IPS-15b (cell line): ENCODE results near the gene DIO3.
A peak's percentile ranks its signal among the peaks of the same experiment; 100 is the strongest.
"Not testable (repeated sequence)": the region's sequence is repeated elsewhere in the genome, so short reads cannot be mapped to it uniquely, and the experiment has no call there.

Experiments used
- H3K27me3 ChIP-seq: one replicate; pipeline ENCODE4 v1.6.1; 2013; ENCODE audit warnings: low read length; ENCODE audit not compliant: control insufficient read depth, insufficient read depth
- H3K36me3 ChIP-seq: one replicate; pipeline ENCODE4 v1.6.1; 2013; ENCODE audit warnings: low read length; ENCODE audit not compliant: control insufficient read depth, insufficient read depth
- H3K4me1 ChIP-seq: one replicate; pipeline ENCODE4 v1.6.1; 2013; ENCODE audit warnings: mild to moderate bottlenecking, low read length; ENCODE audit not compliant: control insufficient read depth, insufficient read depth
- H3K4me3 ChIP-seq: one replicate; pipeline ENCODE4 v1.5.1; 2013; ENCODE audit warnings: low read depth, low read length
- H3K9ac ChIP-seq: one replicate; pipeline ENCODE4 v1.6.1; 2013; ENCODE audit warnings: low read depth, mild to moderate bottlenecking, low read length
- H3K9me3 ChIP-seq: one replicate; pipeline ENCODE4 v1.6.1; 2013; ENCODE audit warnings: mild to moderate bottlenecking, low read length; ENCODE audit not compliant: control insufficient read depth, insufficient read depth

The DIO3 gene

GRCh38 chr14:101555669-101556043, 5.6 kb upstream of the DIO3 start:
- H3K4me3 ChIP-seq, H3K36me3 ChIP-seq, H3K9ac ChIP-seq, H3K4me1 ChIP-seq, H3K9me3 ChIP-seq: not testable (repeated sequence)
- peaks cover 39% of the 10 kb centered on the region for H3K27me3 ChIP-seq

GRCh38 chr14:101556131-101556530, 5.2 kb upstream of the DIO3 start:
- H3K4me3 ChIP-seq, result no peak overlapping the region
- H3K9me3 ChIP-seq, result no peaks in the 10 kb centered on the region
- H3K4me1 ChIP-seq, result no peaks in the 10 kb centered on the region
- peaks cover 39% of the 10 kb centered on the region for H3K27me3 ChIP-seq
- H3K9ac ChIP-seq, result no peak overlapping the region
- H3K36me3 ChIP-seq, result no peaks in the 10 kb centered on the region

- H3K27me3 ChIP-seq, result peaks cover 44% of the 10 kb centered on the region
- peaks cover 3% of the 10 kb centered on the region for H3K9me3 ChIP-seq
- H3K4me1 ChIP-seq, result no peaks in the 10 kb centered on the region
- no peak overlapping the region for H3K4me3 ChIP-seq
- H3K9ac ChIP-seq, result no peak overlapping the region
- H3K36me3 ChIP-seq, result no peaks in the 10 kb centered on the region
Measured at GRCh38 chr14:101556566-101557320, 4.6 kb upstream of the DIO3 start.

- no peaks in the 10 kb centered on the region for H3K36me3 ChIP-seq
- H3K4me1 ChIP-seq, result no peaks in the 10 kb centered on the region
- no peak overlapping the region for H3K4me3 ChIP-seq
- H3K9ac ChIP-seq, result no peak overlapping the region
- peaks cover 49% of the 10 kb centered on the region for H3K27me3 ChIP-seq
- H3K9me3 ChIP-seq, result peaks cover 9% of the 10 kb centered on the region
Measured at GRCh38 chr14:101557321-101557695, 4.0 kb upstream of the DIO3 start.

- Histone ChIP-seq H3K4me3 (no peak overlapping the region), H3K4me1 (no peaks in the 10 kb centered on the region), H3K9me3 (peaks cover 9% of the 10 kb centered on the region), H3K9ac (no peak overlapping the region), H3K36me3 (no peaks in the 10 kb centered on the region), H3K27me3 (peaks cover 57% of the 10 kb centered on the region)
Measured at GRCh38 chr14:101557811-101558738, 3.2 kb upstream of the DIO3 start.

GRCh38 chr14:101558739-101559240, 2.5 kb upstream of the DIO3 start:
- H3K27me3 ChIP-seq, result peaks cover 64% of the 10 kb centered on the region
- no peak overlapping the region for H3K9ac ChIP-seq
- no peaks in the 10 kb centered on the region for H3K4me1 ChIP-seq
- H3K9me3 ChIP-seq, result peaks cover 9% of the 10 kb centered on the region
- H3K4me3 ChIP-seq, result peak overlapping the region; percentile 43
- no peaks in the 10 kb centered on the region for H3K36me3 ChIP-seq

- peaks cover 69% of the 10 kb centered on the region for H3K27me3 ChIP-seq
- peaks cover 9% of the 10 kb centered on the region for H3K9me3 ChIP-seq
- H3K36me3 ChIP-seq, result no peaks in the 10 kb centered on the region
- H3K9ac ChIP-seq, result no peak overlapping the region
- H3K4me3 ChIP-seq, result peak overlapping the region; percentile 43
- no peaks in the 10 kb centered on the region for H3K4me1 ChIP-seq
Measured at GRCh38 chr14:101559250-101559623, 2.1 kb upstream of the DIO3 start.

- Histone ChIP-seq H3K4me1 (no peaks in the 10 kb centered on the region), H3K4me3 (peak overlapping the region; percentile 43), H3K9me3 (peaks cover 9% of the 10 kb centered on the region), H3K36me3 (no peaks in the 10 kb centered on the region), H3K9ac (no peak overlapping the region), H3K27me3 (peaks cover 75% of the 10 kb centered on the region)
Measured at GRCh38 chr14:101559624-101560533, 1.4 kb upstream of the DIO3 start.

GRCh38 chr14:101560534-101561113, 671 bp upstream of the DIO3 start:
- Histone ChIP-seq H3K9ac (no peak overlapping the region), H3K4me1 (no peaks in the 10 kb centered on the region), H3K36me3 (no peaks in the 10 kb centered on the region), H3K27me3 (peaks cover 82% of the 10 kb centered on the region), H3K9me3 (peaks cover 9% of the 10 kb centered on the region), H3K4me3 (no peak overlapping the region)

GRCh38 chr14:101561897-101562490, 699 bp downstream of the DIO3 start:
- Histone ChIP-seq H3K9ac (no peak overlapping the region), H3K9me3 (peaks cover 9% of the 10 kb centered on the region), H3K4me1 (no peaks in the 10 kb centered on the region), H3K4me3 (no peak overlapping the region), H3K36me3 (no peaks in the 10 kb centered on the region), H3K27me3 (peaks cover 90% of the 10 kb centered on the region)
